Stimulated activated CD8-positive, alpha-beta memory T cell treated with anti-CD3 and anti-CD28 coated beads, Interleukin-2, amount 100 ng/mL, for 1 hour (primary cell): ENCODE results near the gene RNASEH2A.
A peak's percentile ranks its signal among the peaks of the same experiment; 100 is the strongest.
"Not testable (repeated sequence)": the region's sequence is repeated elsewhere in the genome, so short reads cannot be mapped to it uniquely, and the experiment has no call there.

ENCODE experiments used
- DNase-seq, 2 donors: peaks; one replicate each; pipeline ENCODE4 v3.0.0-alpha.2; 2020; ENCODE audit warnings: low read depth in 2 of 2

RNASEH2A gene

GRCh38 chr19:12833418-12833737, 27.0 kb downstream of the RNASEH2A start:
- no peak for DNase-seq

- DNase-seq, result no peak
Observed at GRCh38 chr19:12833738-12834565, 27.6 kb downstream of the RNASEH2A start.

- DNase-seq, result no peak
Observed at GRCh38 chr19:12834566-12834943, 28.2 kb downstream of the RNASEH2A start, which contains the start of gene RTBDN. Gene RTBDN, minus strand, starts transcription at chr19:12834579. Its CDS starts 4,600 bp downstream, at chr19:12829979.

- DNase-seq, result no peak
Observed at GRCh38 chr19:12834976-12835757, 28.8 kb downstream of the RNASEH2A start.

- no peak for DNase-seq
Observed at GRCh38 chr19:12836529-12836863, 30.1 kb downstream of the RNASEH2A start.

DNA sequence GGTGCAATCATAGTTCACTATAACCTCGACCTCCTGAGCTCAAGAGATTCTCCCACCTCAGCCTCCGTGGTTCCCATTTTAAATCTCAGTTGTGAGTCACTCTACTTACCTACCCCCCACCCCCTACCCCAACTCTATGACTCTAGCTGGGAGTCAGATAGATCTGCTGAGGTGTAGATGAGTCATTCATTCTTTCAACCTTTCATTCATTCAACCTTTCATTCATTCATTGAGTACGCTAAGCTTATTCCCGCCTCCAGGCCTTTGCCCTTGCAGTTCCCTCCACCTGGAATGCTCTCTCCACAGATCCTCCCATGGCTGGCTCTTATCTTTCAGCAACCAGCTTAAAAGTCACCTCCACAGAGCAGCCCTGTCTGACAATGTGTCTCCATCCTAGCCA, 30.8 kb downstream of the RNASEH2A start:
- DNase-seq, result no peak

GRCh38 chr19:12838182-12838885, 31.9 kb downstream of the RNASEH2A start, which contains the start of gene MAST1:
Gene MAST1, plus strand, starts transcription at chr19:12838515. Its CDS starts 58 bp downstream, at chr19:12838573.
- DNase-seq, result no peak

DNA sequence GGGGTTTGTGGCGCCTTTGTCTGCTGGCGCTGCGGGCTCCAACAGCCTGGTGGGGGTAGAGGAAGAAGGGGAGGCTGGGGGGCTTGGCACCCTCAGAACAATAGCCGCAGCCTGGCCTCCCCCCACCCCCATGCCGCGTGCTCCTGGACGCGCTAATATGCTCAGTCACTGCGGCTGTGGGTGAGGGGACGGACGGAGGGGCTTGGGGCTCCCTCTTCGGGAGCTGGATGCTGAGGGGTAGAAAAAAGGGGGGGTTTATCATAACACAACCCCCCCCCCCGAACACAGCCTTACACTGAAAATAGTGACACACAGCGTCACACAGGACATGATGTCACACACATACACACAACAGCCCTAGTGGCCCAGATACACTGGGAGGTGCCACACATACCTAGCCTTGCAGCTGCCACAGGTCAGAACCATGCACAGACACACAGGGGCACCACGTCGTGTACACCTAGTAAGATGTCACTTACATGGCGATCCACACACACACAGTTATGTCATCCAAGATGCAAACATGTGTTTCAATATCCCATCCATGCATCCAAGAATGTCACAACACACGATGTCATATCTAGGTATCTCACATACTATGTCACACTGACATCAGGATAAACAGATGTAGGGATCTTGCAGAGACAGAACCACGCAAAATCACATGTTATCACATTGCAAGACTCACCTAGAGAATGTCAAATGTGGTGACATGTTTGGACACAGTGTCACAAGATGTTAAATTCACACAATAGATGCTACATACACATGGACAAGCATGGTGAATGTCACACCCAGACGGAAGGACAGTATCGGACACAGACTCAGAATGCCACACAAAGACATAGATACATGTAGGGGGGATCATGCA, 32.7 kb downstream of the RNASEH2A start:
- no peak for DNase-seq

- DNase-seq, result no peak
Observed at GRCh38 chr19:12840091-12841079, 34.0 kb downstream of the RNASEH2A start.

DNA sequence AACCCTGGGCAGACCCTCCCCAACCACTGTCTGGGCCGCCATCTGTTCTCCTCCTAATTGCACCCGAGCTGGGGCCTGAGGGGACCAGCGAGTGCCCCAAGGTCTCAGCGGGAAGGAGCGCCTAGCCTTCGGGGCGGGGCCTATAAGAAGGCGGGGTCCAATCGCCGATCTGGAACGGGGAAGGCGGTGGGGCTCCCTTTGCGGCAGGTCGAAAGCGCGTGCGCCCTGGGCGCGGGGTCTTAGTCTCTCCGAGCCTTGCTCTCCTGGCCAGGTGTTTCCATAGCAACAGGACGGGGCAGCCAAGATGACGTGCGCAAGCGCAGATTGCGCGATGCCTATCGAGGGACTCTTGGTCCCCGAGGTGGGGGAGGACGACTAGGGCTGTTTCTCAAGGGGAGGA, 34.7 kb downstream of the RNASEH2A start:
- no peak for DNase-seq

- no peak for DNase-seq
Observed at GRCh38 chr19:12842511-12842910, 36.1 kb downstream of the RNASEH2A start.

DNA sequence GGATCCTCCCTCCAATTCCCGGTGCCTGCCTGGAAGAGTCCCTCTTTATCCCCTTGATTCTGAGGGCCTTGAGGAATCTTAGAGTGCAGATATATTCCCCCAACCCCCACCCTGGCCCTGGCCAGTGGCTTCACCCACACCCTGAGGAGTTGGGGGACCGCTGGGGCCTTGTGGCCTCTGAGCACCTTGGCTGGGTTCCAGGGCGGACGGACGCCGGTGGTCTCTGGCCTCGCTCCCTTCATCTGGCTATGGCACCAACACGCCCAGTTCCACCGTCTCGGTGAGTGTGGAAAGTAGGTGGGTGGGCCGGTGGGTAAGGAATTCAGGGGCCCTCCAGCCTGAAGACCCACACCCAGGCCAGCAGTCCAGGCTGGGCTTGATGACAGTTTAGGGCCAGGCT, 36.9 kb downstream of the RNASEH2A start:
- no peak for DNase-seq

- DNase-seq, result no peak
Observed at GRCh38 chr19:12843999-12844732, 37.8 kb downstream of the RNASEH2A start.

GRCh38 chr19:12846613-12847012, 40.2 kb downstream of the RNASEH2A start:
- not testable (repeated sequence) for DNase-seq

GRCh38 chr19:12847159-12848139, 41.1 kb downstream of the RNASEH2A start:
- peak; percentile 65 to 75 for DNase-seq

DNA sequence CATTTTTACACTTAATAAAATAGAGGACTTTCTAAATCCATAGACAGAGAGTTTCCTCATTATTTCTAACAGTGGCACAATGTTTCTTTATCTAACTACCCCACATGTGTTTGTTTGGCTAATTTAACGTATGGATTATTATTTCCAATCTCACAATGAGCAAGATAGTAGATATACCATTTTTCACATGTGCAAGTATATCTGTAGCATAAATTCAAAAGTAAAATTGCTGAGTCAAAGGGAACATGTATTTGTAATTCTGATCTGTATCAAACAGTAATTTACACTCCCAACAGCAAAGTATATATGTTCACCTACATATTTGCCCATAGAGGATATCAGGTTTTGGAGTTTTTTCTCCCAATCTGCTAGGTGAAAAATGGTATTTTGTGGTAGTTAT, 50.3 kb downstream of the RNASEH2A start:
- DNase-seq, result no peak

DNA sequence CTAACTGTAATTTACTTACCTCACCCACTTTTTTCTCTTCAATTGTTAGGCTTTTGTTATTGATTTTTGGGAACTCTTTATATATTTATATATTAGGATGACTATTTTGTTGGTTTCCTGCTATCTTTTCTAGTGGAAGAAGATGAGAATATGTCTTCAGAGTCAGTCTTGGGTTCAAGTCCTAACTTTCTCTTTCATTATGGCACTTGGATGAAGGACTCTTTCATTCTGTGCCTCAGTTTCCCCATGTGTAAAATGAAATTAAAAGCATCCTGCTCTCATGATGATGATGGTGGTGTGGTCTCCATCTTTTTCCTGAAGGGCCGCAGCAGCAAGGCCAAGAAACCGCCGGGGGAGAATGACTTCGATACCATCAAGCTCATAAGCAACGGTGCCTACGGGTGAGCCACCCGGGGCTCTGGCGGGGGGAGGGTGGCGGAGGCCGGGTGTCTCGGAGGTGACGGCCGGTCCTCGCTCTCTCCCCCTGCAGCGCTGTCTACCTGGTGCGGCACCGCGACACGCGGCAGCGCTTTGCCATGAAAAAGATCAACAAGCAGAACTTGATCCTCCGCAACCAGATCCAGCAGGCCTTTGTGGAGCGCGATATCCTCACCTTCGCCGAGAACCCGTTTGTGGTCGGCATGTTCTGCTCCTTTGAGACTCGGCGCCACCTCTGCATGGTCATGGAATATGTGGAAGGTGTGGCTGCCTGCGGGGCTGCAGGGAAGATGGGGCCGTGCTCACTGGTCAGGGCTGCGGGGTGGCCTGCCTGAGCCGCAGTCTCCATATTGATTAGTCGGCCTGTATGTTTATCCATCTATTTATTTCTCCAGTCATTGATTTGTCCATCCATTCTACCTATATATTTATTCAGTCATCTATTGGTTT, 51.9 kb downstream of the RNASEH2A start:
- no peak for DNase-seq
